Lung (tissue), 12 donors: ENCODE results near the gene MSMB. TPM values are rescaled to one million over a fixed set of nuclear protein-coding genes. Genes with fewer than 3 reads are reported as not detected.
"Not testable (repeated sequence)": the region's sequence is repeated elsewhere in the genome, so short reads cannot be mapped to it uniquely, and the experiment has no call there.

Experiments
- ATAC-seq: fragments of 200-7000 bp; cut with Tn5 transposase; one replicate; pipeline ENCODE4 v1.9.1; 2020; ENCODE audit warnings: moderate number of reproducible peaks; ENCODE audit not compliant: insufficient read depth, low FRiP score
- DNase-seq, 3 donors: peaks; one replicate each; pipeline ENCODE4 v3.0.0-alpha.2; 2013 to 2017
- H3K27ac ChIP-seq, 2 donors: one replicate each; pipeline ENCODE4 v1.5.1; 2013; ENCODE audit warnings: mild to moderate bottlenecking in 2 of 2, moderate library complexity in 2 of 2, control low read depth in 1 of 2, inconsistent platforms in 1 of 2, low read depth in 1 of 2, low read length in 1 of 2
- H3K27me3 ChIP-seq, 3 donors: one replicate each; pipeline ENCODE4 v1.5.1; 2013; ENCODE audit warnings: low read length in 2 of 3; ENCODE audit not compliant: control insufficient read depth in 3 of 3, insufficient read depth in 3 of 3
- H3K36me3 ChIP-seq, 4 donors: one replicate each; pipeline ENCODE4 v1.5.1; 2013; ENCODE audit warnings: low read length in 4 of 4, mild to moderate bottlenecking in 1 of 4, moderate library complexity in 1 of 4; ENCODE audit not compliant: control insufficient read depth in 4 of 4, insufficient read depth in 4 of 4
- H3K4me1 ChIP-seq, 5 donors: one replicate each; pipeline ENCODE4 v1.5.1; 2013; ENCODE audit warnings: low read length in 5 of 5, mild to moderate bottlenecking in 2 of 5, moderate library complexity in 1 of 5; ENCODE audit not compliant: control insufficient read depth in 5 of 5, insufficient read depth in 5 of 5
- H3K4me3 ChIP-seq: one replicate; pipeline ENCODE4 v1.5.1; 2013; ENCODE audit warnings: mild to moderate bottlenecking, control low read depth, moderate library complexity
- H3K9ac ChIP-seq, 2 donors: one replicate each; pipeline ENCODE4 v1.5.1; 2013; ENCODE audit warnings: low read length in 2 of 2, control low read depth in 1 of 2; ENCODE audit not compliant: insufficient read depth in 1 of 2
- H3K9me3 ChIP-seq, 4 donors: one replicate each; pipeline ENCODE4 v1.5.1; 2013; ENCODE audit warnings: low read length in 3 of 4, mild to moderate bottlenecking in 1 of 4, moderate library complexity in 1 of 4; ENCODE audit not compliant: control insufficient read depth in 4 of 4, insufficient read depth in 3 of 4
- CTCF ChIP-seq: IDR thresholded peaks from 2 replicates; pipeline ENCODE4 v1.5.1; 2012; ENCODE audit warnings: mild to moderate bottlenecking; ENCODE audit errors: control extremely low read depth, extremely low read depth
- WGBS, 2 donors: extraction: QIAGEN DNeasy Blood & Tissue Kit; methylation state at CpG; one replicate each; pipeline ENCODE4 v1.1.7; 2013; 5-methylcytosine and 5-hydroxymethylcytosine counted together
- polyA plus RNA-seq, 2 donors: library from polyadenylated mRNA; stranded (reverse); fragments of 200-250 nt; gene quantifications; one replicate each; pipeline ENCODE4 v1.2.1, GENCODE V29; 2013
- total RNA-seq, 2 donors: library from RNA; depleted of rRNA in 1 of 2; stranded (reverse); fragments of >200 nt in 1 of 2; gene quantifications; one replicate each; pipeline ENCODE4 v1.2.1, GENCODE V29; 2014 to 2021
- donor health status: control.
- donor health status: control.
- donor health status: Bipolar disorder and iron deficiency.
- donor health status: healthy.
- donor health status: DM: yes; HTN: yes; CAD: no.

The MSMB gene
- total and polyA plus RNA-seq, 4 donors = 0.64 to 62.7 (median 18.5) TPM; not detected in 1

- peaks cover 0 to 2% (median 0%) of the 10 kb centered on the region in 4 donors for H3K9me3 ChIP-seq
- H3K27me3 ChIP-seq = no peaks in the 10 kb centered on the region
- no peak for ATAC-seq
- no peak overlapping the region for H3K4me3 ChIP-seq
- no peak for DNase-seq
- peaks cover 0 to 19% (median 0%) of the 10 kb centered on the region in 5 donors for H3K4me1 ChIP-seq
- H3K9ac ChIP-seq = no peak overlapping the region
- 84 to 91% methylated on average over 6 of the region's 6 CpGs for WGBS, 2 donors
- no peak for TF ChIP-seq CTCF
- H3K36me3 ChIP-seq = no peaks in the 10 kb centered on the region
- H3K27ac ChIP-seq = no peak overlapping the region
Measured at GRCh38 chr10:46052791-46053375, 6.8 kb upstream of the MSMB start.

- no peak for ATAC-seq
- Histone ChIP-seq H3K9me3 (no peaks in the 10 kb centered on the region), H3K9ac (no peak overlapping the region), H3K27me3 (no peaks in the 10 kb centered on the region), H3K4me1 (peaks cover 0 to 19% (median 0%) of the 10 kb centered on the region in 5 donors), H3K27ac (no peak overlapping the region), H3K36me3 (no peaks in the 10 kb centered on the region), H3K4me3 (no peak overlapping the region)
- no peak for TF ChIP-seq CTCF
- WGBS, 2 donors = 54 to 78% methylated on average over 7 of the region's 7 CpGs
- DNase-seq = peak; percentile 16 to 45 (median 24)
Measured at GRCh38 chr10:46052057-46052790, 6.2 kb upstream of the MSMB start.

GRCh38 chr10:46050941-46051623 lies 5.0 kb upstream of the MSMB start:
- TF ChIP-seq CTCF = no peak
- Histone ChIP-seq H3K9ac (no peak overlapping the region), H3K4me1 (peaks cover 0 to 19% (median 0%) of the 10 kb centered on the region in 5 donors), H3K27me3 (no peaks in the 10 kb centered on the region), H3K36me3 (no peaks in the 10 kb centered on the region), H3K9me3 (no peaks in the 10 kb centered on the region), H3K27ac (no peak overlapping the region), H3K4me3 (no peak overlapping the region)
- peak in 1 of 3 donors; percentile 48 for DNase-seq
- ATAC-seq = no peak
- 56 to 69% methylated on average over 11 of the region's 11 CpGs for WGBS, 2 donors

GRCh38 chr10:46049497-46049831 lies 3.4 kb upstream of the MSMB start:
- not testable (repeated sequence) for H3K9me3 ChIP-seq, DNase-seq, H3K36me3 ChIP-seq, H3K4me3 ChIP-seq, H3K9ac ChIP-seq, H3K27me3 ChIP-seq, H3K27ac ChIP-seq, ATAC-seq
- peaks cover 0 to 15% (median 0%) of the 10 kb centered on the region in 5 donors for H3K4me1 ChIP-seq
- 96 to 98% methylated on average over 11 of the region's 11 CpGs for WGBS, 2 donors
